Posterior vena cava (tissue), 2 donors: ENCODE results near the gene GGCT. TPM values are rescaled to one million over a fixed set of nuclear protein-coding genes. Genes with fewer than 3 reads are reported as not detected.
"Not testable (repeated sequence)": the region's sequence is repeated elsewhere in the genome, so short reads cannot be mapped to it uniquely, and the experiment has no call there.

ENCODE experiments used
- DNase-seq: peaks from one replicate; pipeline ENCODE4 v3.0.0-alpha.2; 2020; ENCODE audit warnings: low spot score
- intact Hi-C, 2 donors: fragments of 100-400 bp; cut with DNase I; formaldehyde crosslinking; loops; one replicate each; pipeline versions ENCODE4 v1.14.1 to v1.14.2; 2022 to 2023
- long read RNA-seq, 2 donors: library from polyadenylated mRNA; unstranded; transcript quantifications; one replicate each; pipeline ENCODE4 v2.0.0, GENCODE V29; 2020 to 2021
- total RNA-seq, 2 donors: library from RNA; stranded (reverse); fragmentation: NEBNext Ultra II Directional; extraction: Animal tissue kit (Norgen Biotek cat#: 25700); gene quantifications; one replicate each; pipeline ENCODE4 v1.2.1, GENCODE V29; 2021
- donor health status: DM: yes; HTN: yes; CAD: no.
- donor health status: DM: yes; HTN: yes; CAD: no.

GGCT gene, protein sequence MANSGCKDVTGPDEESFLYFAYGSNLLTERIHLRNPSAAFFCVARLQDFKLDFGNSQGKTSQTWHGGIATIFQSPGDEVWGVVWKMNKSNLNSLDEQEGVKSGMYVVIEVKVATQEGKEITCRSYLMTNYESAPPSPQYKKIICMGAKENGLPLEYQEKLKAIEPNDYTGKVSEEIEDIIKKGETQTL
- total RNA-seq, result 10 to 100 TPM; 19.9 to 22.5 TPM
- long read RNA-seq, donor 1, partial matches to known transcripts, result 1 of 3 reads
- long read RNA-seq, donor 1, other reads (novel, unspliced or antisense), result 0 of 3 reads
- long read RNA-seq, donor 2, transcript GGCT-207 (3 exons, 1,012 nt), result minor isoform, 11 of 39 reads
- long read RNA-seq, donor 2, transcript GGCT-202 (4 exons, 1,173 nt), result major isoform, 24 of 39 reads
- long read RNA-seq, donor 2, partial matches to known transcripts, result 0 of 39 reads
- long read RNA-seq, donor 2, other reads (novel, unspliced or antisense), result 1 of 39 reads

DNA sequence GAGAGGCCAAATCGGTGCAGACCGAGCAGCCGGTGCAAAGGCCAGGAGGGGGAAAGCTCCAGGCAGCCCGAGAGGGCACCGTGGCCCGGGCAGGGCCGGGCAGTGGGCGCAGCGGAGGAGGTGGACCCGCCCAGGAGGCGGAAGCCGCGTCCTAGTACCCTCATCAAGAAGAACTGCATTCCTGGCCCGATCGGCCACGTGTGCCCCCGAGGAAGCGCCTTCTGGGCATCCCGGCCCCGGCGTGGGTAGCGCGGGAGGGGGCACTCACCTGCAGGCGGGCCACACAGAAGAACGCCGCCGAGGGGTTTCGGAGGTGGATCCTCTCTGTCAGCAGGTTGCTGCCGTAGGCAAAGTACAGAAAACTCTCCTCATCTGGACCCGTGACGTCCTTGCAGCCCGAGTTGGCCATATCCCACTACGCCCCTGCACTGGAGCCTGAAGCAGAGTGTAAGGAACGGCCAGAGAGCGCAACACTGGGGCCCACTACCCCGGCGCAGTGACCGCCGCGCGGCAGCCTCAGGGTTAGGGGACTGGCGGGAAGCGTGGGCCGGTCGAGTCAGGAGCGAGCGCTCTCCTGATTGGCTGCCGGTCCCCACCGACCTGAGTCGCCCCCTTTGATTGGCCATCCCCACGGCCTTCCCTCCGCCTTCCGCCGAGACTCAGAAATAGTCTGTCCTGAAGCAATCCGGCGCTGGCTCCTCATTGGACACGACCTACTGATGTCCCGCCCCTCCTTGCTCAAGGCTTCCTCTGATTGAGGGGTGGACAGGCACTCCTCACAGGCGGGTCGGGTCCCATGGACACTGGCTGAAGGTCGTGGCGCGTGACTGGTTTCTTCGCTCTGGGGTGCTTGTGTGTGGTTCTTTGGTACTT is at the start of gene GGCT:
Gene GGCT (minus strand): TSS at position 529 of the 873 bp plus-strand sequence. CDS start 120 bp downstream, at position 409.
- peak; percentile 100 for DNase-seq
- intact Hi-C loops, result no loop called here

DNA sequence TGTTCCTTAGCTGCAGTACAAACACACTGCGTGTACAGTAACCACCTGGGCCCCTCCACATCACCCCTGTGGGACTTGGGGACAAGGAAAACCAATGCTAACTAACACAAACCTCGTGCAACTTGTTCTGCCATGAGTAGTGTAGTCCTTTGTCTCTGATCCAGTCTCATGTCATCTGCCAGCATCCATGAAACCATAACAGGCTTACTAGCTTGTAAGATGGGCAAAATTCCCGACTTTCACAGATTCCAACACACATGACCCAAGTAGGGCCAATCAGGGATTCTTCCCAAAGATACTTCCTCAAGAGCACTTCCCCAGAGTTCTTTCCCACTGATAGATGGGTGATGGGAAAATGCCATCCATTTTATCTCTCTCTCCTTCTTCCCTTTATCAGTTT is 48.9 kb upstream of the GGCT start:
- no peak for DNase-seq
- intact Hi-C loops, result no loop called here

- intact Hi-C loops, result no loop called here
- no peak for DNase-seq
Measured at GRCh38 chr7:30553141-30553540, 48.5 kb upstream of the GGCT start.

GRCh38 chr7:30552330-30552729 is 47.7 kb upstream of the GGCT start:
- intact Hi-C loops, result no loop called here
- DNase-seq, result no peak

GRCh38 chr7:30549931-30550493 is 45.4 kb upstream of the GGCT start:
- intact Hi-C loops, result no loop called here
- DNase-seq, result no peak

DNA sequence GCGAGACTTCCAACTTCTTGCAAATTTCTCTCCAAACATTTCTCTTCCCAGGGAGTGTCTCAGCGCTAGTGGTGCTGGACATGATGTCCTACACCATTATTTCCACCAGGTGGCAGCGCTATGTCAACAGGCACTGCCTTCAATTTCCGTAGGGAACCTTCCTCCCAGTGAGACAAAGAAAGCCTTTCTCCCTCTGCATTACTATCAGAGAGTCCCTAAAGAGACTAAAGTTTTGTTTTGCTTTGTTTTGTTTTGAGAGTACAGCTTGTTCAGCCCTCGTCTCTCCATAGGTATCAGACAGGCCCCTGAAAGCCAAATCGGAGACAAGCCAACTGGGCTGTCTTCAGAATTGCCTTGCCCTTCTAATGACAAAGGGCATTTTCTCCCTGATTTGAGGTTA is 44.2 kb upstream of the GGCT start:
- intact Hi-C loops, result no loop called here
- no peak for DNase-seq

GRCh38 chr7:30546596-30546995 is 42.0 kb upstream of the GGCT start:
- DNase-seq, result no peak
- intact Hi-C loops, result no loop called here

DNA sequence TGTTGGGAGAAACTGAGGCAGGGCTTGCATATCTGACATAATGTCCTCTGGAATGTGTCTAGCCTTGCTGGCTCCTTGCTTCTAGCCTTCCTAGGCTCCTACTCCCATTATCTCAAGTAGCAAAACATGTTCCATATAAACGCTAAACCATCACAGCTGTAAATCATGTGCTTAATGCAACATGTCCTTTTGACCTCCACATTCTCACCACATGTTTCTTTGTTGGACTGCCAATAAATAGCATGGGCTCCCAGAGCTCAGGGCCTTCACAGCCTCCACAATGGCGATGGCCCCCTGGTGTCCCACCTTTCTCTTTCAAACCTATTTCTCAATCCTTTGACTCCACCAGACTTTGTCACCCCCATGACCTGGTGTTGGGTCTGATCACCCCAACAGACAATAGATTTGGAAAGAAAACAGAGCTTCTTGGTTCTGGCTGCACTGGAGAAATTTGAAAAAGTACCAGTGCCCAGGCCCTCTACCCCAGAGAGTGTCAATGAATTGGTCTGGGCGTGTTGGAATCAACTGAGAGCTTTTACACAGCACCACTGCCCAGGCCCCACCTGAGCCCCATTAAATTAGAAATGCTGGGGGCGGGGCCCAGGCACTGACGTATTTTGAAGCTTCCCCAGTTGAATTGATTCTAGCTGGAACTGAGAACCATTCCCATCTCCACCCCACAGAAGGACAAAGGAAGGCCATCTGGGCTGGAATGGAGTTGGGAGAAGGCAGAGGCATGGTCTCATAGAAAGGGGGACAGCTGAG is 41.3 kb upstream of the GGCT start:
- intact Hi-C loops, result no loop called here
- no peak for DNase-seq

- DNase-seq, result no peak
- intact Hi-C loops, result no loop called here
Measured at GRCh38 chr7:30543813-30544525, 39.3 kb upstream of the GGCT start.

- intact Hi-C loops, DNase-seq: not testable (repeated sequence)
Measured at GRCh38 chr7:30543115-30543514, 38.5 kb upstream of the GGCT start.

DNA sequence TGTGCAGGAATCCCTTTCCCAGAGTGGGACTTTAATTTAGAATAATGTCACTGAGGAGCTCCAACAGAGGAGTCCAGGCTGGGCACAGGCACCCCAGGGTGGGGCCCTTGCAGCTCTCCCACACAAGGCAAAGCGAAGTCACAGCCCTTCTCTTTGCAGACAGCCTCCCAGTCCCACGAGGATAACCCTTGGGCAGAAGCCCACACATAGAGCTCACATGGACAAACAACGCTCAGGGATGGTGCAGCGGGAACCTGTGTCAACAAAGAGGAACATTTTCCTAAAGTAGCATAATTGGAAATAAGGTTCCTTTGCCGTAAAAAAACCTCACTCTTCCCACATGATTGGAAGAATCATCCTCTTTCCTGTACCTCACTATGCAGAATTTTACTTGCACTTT is 29.3 kb upstream of the GGCT start:
- intact Hi-C loops, result no loop called here

GRCh38 chr7:30531286-30531685 is 26.7 kb upstream of the GGCT start:
- intact Hi-C loops, result no loop called here
- DNase-seq, result no peak

More for the DNA sequence above, 29.3 kb upstream of the GGCT start:
- no peak for DNase-seq

GRCh38 chr7:30530373-30530772 is 25.7 kb upstream of the GGCT start:
- intact Hi-C loops, result no loop called here
- DNase-seq, result no peak

DNA sequence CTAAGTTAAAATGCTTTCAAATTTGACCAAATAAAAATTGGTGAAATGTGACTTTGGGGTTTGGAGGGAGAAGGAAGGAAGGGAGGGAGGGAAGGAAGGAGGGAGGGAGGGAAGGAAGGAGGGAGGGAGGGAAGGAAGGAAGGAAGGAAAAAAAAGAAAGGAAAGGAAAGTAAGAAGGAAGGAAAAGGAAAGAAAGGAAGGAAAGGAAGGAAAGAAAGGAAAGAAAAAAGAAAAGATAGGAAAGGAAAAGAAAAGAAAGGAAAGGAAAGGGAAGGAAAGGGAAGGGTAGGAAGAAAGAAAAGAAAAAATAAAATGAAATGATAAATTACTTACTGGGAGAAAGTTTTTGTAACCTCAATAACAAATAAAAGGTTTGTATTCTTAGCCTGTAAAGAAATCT is 24.1 kb upstream of the GGCT start:
- DNase-seq, result no peak
- intact Hi-C loops, result no loop called here

GRCh38 chr7:30527297-30527696 is 22.7 kb upstream of the GGCT start:
- DNase-seq, intact Hi-C loops: not testable (repeated sequence)

DNA sequence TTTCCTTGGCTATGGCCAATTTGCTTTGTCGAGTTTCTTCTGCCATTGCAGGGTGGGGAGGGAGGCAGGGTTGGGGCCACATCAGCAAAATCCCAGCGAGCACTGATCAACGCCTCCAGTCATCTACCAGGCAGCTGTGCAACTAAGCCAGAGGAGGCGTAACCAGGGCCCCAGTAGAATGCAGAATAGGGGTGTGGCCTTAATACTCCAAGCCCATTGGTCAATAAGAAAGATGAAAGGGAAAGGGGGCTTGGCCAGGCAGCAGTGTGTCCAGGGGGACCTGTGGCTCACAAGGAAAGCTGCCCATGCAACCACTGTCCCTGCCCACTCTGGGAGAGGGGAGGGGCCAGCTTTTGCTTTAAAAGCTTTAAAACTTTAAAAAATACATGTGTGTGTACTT is 21.5 kb upstream of the GGCT start:
- intact Hi-C loops, result no loop called here
- no peak for DNase-seq

- DNase-seq, result no peak
Measured at GRCh38 chr7:30525429-30525828, 20.8 kb upstream of the GGCT start.

DNA sequence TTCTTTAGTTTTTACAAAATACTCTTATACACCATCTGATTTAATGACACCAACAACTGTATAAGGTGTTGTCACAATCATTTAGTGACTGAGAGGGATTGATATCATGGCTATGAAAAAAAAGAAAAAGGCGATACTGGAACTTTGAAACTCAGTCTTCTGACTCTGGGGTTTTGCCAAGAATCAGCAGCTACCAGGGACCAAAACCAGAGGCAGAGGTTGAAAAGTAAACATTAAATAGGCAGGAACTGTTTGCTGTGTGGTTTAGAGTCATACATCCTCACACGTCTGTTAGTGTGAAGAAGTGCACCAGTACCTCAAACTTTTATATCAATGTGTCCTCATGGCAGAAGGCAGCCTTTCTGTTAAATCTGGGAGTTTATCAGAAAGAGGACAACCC is 19.9 kb upstream of the GGCT start:
- no peak for DNase-seq
- intact Hi-C loops, result no loop called here

More at GRCh38 chr7:30525429-30525828, 20.8 kb upstream of the GGCT start:
- intact Hi-C loops, result no loop called here

DNA sequence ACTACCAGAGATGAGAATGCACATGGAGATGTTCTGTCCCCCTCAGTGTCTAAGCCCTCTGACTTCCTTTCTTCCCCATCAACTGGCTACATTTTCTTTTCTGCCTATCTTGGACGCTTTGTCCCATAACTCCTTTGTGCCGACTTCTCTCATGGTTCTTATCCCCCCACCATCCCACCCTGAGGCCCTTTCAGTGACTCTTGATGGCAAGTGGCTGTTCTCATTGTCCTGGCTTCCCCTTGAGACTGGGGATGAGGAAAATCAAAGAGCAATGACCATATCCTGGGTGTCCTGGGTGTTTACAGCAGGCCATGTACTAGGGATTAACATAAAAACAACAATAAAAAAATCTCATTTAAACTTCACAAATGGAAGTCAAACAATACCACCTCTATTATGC is 18.8 kb upstream of the GGCT start:
- no peak for DNase-seq
- intact Hi-C loops, result no loop called here
